GM18873 (cell line): ENCODE data around the gene CAPN11.
"Not testable (repeated sequence)": the region's sequence is repeated elsewhere in the genome, so short reads cannot be mapped to it uniquely, and the experiment has no call there.

Source experiments
- ATAC-seq: cut with Tn5 transposase; IDR thresholded peaks from one replicate; pipeline ENCODE4 v1.9.1; 2021; ENCODE audit warnings: mild to moderate bottlenecking, moderate library complexity, moderate number of reproducible peaks; ENCODE audit not compliant: unreplicated experiment, low FRiP score

CAPN11 gene

GRCh38 chr6:44179072-44179536 is 20.5 kb downstream of the CAPN11 start:
- ATAC-seq: no peak

- ATAC-seq: no peak
These were observed 21.0 kb downstream of the CAPN11 start for GRCh38 chr6:44179648-44180047.

- no peak for ATAC-seq
These were observed 21.8 kb downstream of the CAPN11 start for GRCh38 chr6:44180406-44180805.

- no peak for ATAC-seq
These were observed 22.3 kb downstream of the CAPN11 start for GRCh38 chr6:44180886-44181285.

GRCh38 chr6:44181784-44182183 is 23.2 kb downstream of the CAPN11 start:
- ATAC-seq: not testable (repeated sequence)

- ATAC-seq: no peak
These were observed 24.3 kb downstream of the CAPN11 start for GRCh38 chr6:44182911-44183390.

GRCh38 chr6:44183783-44184182 is 25.2 kb downstream of the CAPN11 start:
- no peak for ATAC-seq

GRCh38 chr6:44185356-44185755 is 26.7 kb downstream of the CAPN11 start:
- not testable (repeated sequence) for ATAC-seq

- ATAC-seq: no peak
These were observed 27.5 kb downstream of the CAPN11 start for GRCh38 chr6:44185953-44186634.

GRCh38 chr6:44186635-44187025 is 28.0 kb downstream of the CAPN11 start:
- no peak for ATAC-seq

GRCh38 chr6:44188819-44189218 is 30.2 kb downstream of the CAPN11 start:
- ATAC-seq: no peak

- no peak for ATAC-seq
These were observed 30.6 kb downstream of the CAPN11 start for GRCh38 chr6:44189257-44189656.

- ATAC-seq: no peak
These were observed 32.1 kb downstream of the CAPN11 start for GRCh38 chr6:44190715-44191114.

GRCh38 chr6:44192428-44193041 is 33.9 kb downstream of the CAPN11 start:
- ATAC-seq: no peak

GRCh38 chr6:44193307-44193910 is 34.8 kb downstream of the CAPN11 start:
- no peak for ATAC-seq

GRCh38 chr6:44194326-44194725 is 35.7 kb downstream of the CAPN11 start:
- no peak for ATAC-seq

- ATAC-seq: not testable (repeated sequence)
These were observed 37.7 kb downstream of the CAPN11 start for GRCh38 chr6:44196351-44196750.

GRCh38 chr6:44198684-44199083 is 40.1 kb downstream of the CAPN11 start:
- ATAC-seq: no peak

GRCh38 chr6:44199883-44200282 is 41.3 kb downstream of the CAPN11 start:
- ATAC-seq: no peak

GRCh38 chr6:44201200-44201599 is 42.6 kb downstream of the CAPN11 start:
- ATAC-seq: no peak

GRCh38 chr6:44201638-44202303 is 43.2 kb downstream of the CAPN11 start:
- no peak for ATAC-seq
